Measurements from ENCODE around the gene NHLRC4.
A peak's percentile ranks its signal among the peaks of the same experiment; 100 is the strongest.

NHLRC4 gene

DNA sequence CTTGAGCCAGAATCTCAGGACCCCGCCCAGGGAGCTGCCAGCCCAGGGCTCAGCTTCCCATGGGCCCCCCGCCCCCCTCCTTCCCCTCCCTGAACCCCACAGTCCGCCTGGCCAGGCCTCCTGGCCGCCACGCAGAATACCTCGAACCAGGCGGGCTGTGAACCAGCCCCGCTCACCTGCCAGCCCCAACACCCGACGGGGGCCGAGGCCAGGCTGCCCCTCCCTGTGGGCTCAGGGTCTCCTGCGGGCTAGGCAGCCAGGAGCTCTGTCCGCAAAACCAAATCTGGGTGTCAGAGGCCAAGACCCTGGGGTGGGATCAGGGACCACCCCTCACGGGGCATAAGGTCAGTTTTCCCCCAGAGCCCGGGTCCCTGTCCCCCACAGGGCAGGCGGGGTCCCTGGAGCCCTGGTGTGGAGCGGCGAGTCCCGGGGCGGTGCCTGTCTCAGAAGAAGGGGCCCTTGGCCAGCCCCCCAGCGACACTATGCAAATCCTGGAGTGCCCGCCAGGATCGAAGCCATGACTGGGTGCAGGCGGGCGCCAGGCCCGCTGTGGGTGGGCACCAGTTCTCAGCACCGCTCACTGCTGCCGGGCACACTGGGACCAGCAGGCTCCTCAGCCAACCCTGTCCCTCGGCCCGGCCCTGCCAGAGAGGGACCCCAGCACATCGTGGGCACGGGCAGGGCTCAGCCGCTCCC lies 13.1 kb upstream of the NHLRC4 start:
- DNase-seq (ENCODE audit: low spot score) = no peak

DNA sequence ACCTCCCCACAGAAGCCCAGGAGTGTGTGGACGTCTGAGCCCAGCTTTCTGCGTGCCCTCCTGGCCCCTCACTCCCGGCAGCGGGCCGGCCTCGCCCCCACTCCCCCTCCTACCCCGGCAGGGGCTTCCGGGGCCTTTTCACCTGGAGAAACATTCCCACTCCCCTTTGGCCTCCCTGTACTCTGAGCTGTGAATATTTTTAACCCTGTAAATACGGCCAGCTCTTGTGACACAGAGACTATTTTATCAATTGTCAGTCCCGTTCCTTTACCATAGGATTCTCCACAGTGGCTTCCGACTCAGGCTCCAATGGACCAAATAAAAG lies 12.5 kb upstream of the NHLRC4 start:
- DNase-seq (ENCODE audit: low spot score) = no peak

DNA sequence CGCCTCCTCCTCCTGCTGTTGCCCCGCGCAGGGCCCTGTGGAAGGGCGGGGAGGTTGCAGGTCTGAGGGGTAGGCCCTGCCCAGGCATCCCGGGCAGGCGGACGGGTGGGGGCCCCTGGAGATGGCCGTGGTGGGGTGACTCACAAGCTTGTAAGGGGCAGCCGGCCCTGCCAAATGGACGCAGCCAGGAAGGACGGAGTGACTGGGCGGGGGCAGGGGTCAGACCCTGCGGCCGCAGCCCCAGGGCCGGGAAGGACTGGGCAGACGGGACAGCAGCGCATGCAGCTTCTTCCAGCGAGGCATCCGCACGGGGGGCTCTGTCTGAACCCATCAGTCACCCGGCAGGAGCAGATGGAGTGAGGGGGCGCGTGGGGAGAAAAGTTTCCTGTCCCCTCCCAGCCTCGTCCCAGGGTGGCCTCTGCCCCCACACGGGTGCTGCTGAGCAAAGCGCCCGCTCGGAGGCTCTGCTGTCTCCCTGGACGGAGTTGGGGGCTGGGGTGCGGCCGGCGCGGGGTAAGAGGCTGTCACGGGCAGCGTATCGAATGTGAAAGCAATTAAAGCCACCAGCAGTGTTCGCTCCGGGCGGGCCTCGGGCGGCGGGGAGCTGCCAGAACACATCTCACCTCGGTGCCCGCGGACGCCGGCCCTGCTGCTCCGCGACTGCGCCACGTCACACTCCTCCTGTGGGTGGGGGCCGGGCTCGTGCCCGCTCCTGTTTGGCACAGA lies 12.0 kb upstream of the NHLRC4 start:
- peak; percentile 91 for DNase-seq (ENCODE audit: low spot score)

DNA sequence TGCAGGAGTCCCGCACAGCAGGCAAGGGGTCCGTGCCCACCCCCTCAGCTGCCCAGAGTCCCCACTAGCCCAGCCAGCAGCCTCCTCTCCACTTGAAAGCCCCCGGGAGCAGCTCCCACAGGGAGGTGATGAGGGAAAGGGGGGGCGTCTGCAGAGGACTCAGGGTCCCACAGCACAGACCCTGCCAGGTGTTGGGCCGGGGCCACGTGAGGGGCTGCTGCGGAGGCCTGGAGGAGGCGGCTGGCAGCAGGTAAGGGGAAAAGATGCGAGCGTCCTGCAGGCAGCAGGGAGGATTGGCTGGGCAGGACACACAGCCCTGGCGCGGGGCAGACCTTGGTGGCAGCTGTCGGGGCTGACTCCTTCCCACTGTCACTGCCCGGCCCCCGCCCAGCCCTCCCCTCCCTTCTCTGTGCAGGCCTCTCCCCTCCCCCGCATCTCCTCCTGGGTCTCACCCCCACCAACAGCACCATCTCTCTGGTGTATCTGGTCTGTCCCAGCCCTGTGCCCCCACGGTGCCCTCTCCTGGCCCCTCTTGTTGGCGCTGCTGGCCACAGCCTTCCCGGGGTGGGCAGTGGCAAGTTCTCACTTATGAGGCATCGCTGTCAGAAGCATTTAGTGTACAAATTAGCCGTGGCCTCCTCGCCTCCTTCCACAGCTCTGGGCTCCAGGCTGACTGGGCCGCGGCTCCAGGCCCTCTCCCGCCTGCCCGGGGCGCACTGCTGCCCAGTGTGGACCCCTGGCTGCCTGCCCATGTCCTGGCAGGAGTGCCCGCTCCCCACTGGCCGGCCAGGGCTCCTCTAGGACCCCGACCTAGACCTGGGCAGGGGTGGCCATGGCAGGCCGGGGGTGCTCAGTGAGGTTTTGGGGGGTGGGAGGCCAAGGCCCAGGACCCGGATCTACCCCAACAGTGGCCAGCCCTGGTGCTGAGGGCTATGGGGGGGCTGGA lies 11.0 kb upstream of the NHLRC4 start:
- no peak for DNase-seq (ENCODE audit: low spot score)

DNA sequence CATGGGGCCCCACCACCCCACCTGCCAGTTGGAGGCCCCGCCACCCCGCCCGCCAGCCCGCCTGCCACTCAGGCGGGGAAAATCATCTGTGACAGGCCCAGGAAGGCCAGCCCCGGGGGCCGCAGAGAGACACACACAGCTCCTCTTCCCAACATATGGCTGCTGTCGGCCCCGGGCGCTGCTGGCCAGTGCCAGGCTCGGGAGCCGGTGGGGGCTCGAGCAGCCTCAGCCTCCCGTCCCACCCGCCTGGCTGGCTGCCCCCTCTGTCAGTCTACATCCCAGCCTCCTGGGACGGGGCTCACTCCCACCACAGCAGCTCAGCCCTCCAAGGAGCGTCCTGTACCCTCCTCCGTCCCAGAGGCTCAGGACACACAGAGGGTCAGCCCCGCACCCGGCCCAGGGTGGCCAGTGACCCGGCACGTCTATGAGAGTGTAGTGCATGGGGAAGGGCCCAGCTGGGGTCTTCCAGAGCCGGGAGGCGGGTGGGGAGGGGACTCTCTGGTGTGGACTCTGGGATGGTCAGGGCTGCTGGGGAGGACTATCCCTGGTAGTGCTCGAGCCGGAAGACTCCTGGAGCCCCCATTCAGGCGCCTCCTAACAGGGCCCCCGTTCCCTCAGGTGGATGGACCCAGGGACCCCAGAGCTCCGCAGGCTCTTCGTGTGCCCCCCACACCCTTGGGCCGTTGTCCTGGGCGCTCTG lies 10.2 kb upstream of the NHLRC4 start:
- no peak for DNase-seq (ENCODE audit: low spot score)

DNA sequence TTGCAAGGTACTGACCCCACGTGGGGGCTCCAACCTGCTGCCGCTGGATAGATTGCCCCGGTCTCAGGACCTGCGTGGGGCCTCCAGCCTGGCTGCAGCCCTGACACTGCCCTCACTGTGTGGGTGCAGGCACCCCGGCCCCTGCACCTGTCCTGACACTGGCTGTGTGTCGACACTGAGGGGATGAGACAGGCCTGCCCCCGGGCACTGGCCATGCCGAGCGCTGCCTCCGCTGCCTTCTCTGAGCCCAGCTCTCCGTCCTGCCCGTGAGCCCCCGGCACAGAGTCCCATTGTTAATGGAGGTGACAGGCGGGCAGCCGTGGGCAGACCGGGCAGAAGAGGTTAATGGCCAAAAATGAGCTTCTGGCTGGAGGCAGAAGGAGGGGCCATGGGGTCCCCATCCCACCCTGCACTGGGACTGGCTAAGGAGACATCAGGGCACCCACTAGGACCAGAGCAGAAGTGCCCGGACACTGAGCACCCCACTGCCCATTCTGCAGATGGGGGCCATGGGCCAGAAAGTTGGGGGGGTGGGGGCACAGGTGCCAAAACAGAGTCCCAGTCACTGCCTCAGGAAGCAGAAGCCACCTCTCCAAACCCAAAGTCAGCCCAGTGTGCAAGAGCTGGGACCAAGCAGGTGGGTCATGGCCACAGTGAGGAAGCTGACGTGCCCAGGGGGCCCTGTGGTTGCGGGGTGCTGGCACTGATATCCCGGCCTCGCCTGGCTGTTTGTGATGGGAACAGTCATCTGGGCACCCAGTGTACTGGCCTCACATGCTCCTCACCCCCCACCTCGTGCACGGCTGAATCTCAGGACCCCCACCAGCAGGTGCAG lies 9.1 kb upstream of the NHLRC4 start:
- DNase-seq (ENCODE audit: low spot score) = no peak

DNA sequence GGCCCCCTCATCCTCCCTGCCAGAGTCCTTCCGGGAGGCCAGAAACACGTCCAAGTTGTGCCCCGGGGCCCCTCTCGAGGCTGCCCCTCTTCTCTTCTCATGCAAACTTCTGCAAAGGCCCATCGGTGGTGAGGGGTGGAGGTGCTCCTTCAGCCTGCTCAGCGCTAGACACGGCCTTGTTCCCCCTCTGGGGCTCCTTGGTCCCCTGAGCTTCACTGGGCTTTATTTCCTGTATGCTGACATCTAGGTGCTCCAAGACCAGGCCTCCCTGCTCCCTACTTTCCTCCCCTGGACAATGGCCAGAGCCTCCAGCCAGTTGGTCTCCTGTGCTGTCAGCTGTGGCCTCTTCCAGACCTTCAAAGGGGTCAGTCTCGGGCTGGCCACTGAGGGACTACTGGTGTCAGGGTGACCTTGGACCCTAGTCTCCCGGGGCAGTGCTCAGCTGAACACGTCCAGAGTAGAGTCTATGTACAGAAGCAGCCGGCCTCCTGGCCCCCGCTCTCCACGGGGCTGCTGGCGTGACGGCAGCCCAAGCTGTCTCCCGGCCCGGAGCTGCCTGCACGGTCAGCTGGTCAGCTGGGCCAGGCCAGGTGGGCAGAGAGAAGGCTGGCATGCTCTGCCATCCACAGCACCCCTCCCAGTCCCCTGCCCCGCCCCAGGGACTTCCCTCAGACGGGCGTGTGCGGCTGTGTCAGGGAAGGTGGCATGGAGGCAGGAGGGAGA lies 8.3 kb upstream of the NHLRC4 start:
- DNase-seq (ENCODE audit: low spot score) = no peak

DNA sequence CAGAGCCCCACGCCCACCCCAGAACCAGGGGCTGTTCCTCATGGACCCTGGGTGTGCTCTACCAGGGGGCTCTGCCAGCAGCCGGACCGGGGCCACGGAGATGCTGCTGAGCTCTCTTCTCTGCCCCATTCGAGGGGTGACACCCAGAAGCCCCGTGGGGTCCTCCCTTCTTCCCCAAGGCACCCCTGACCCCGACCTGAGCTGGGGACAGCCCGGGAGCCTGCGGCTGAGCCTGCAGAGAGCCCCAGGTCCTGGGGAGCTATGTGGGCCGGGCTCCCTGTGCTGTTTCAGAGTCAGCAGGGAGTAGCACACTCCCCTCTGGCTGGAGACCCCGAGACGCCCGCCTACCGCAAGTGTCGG lies 7.8 kb upstream of the NHLRC4 start:
- no peak for DNase-seq (ENCODE audit: low spot score)

DNA sequence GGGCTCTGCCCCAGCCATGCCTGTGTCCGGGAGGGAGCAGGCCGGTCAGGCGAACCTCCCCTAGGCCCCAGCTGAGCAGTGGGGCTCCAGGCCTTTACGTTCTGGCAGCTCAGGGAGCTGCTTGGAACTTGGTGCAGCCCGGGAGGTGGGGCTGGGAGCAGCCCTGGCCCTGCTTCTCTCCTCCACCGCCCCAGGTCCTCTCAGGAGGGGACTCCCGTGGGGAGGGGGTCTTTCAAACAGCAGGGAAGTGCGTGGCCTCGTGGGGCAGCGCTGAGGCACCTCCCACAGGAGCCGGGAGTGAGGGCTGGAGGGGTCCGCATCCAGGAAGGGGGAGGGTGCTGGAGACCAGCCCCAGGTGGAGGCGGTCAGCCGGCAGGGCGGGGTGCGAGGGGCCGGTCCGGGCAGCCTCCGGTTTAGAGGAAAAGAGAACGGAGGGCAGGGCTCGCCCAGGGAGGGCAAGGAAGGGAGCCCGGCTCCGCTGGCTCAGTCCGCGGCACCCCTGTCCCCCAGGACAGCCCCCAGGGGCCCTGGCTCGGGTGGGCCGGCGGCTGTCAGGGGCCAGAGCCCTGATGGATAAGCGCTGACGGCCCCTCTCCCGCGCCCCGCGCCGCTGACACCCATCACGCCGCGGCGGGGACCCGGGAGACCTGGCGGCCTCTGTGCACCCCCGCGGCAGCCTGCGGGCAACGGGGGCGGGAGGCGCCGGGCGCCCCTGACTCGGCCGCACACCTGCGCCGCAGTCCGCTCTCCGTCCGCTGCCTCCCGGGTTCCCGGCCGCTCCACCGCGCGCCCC lies 7.2 kb upstream of the NHLRC4 start:
- no peak for DNase-seq (ENCODE audit: low spot score)

DNA sequence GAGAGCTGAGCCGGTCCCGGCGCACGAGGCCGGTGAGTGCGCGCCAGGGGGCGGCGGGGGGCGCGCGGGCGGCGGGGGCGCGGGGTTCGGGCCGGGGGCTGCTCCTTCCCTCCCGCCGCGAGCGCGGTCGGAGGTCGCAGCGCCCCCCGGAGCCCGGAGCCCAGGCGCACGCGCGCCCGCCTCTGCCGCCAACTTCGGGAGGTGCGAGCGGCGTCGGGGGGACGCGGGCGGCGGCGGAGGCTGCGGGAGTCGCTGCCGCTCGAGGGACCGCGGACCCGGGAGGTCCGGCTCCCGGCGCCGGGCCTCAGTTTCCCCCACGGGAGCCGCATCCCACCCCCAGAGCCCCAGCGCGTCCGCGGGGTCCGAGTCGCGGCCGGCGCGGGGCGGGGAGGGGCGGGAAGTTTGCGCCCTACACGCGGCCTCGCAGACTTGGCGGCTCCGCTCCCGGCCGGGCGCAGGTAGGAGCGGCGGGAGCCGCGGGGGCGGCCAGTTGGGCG lies 6.6 kb upstream of the NHLRC4 start, which contains the start of gene PRR35:
TSS of gene PRR35 (plus strand) at position 191 of the 497 bp plus-strand sequence. CDS start 2,901 bp downstream, outside the sequence.
- no peak for DNase-seq (ENCODE audit: low spot score)

DNA sequence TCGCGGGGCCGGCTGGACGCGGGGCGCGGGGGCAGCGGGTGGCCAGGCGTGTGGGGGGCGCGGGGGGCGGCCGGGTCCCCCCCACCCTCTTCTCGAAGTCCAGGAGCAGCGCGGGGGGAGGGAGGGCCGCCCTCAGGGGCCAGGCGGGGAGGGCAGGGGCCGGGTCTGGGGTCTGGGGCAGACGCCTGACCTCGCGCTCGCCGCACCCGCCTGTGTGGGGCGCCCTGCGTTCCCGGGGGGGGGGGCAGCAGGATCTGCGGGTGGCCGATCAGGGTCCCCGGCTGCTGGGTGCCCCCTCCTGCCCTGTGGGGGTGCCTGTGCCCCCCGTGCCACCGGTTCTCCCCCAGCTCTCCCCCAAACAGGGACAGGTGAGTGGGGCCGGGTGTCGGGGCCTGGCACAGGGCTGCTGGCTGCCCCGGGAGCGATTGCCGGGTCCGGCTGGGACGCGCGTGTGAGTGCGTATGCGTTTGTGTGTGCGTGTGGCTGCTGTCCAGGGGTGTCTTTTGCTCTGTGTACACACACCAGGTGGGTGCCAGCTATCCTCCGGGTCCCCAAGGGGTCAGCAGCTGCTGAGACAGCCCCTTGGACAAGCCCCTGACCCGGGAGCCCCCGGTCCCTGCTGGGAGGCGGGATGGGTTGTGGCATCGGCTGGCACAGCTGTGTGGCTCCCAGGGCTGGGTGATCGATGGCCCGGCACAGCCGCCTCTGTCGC lies 5.9 kb upstream of the NHLRC4 start:
- no peak for DNase-seq (ENCODE audit: low spot score)

DNA sequence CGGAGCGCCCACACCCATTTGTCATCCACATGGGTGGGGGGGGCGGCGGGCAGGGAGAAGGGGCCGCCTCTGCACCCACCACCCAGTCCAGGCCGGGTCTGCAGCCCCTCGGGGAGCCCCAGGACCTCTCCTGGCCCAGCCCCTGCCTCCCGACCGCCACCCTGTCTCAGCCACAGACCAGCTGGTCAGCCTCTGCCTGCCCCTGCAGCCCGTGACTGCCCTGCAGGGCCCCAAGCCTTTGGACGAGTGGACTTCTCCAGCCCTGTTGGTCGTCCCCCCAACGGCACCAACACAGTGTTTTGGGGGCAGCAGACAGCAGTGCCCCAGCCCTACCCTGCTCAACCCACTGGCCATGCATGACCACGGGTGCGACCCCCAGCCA lies 5.4 kb upstream of the NHLRC4 start:
- no peak for DNase-seq (ENCODE audit: low spot score)

DNA sequence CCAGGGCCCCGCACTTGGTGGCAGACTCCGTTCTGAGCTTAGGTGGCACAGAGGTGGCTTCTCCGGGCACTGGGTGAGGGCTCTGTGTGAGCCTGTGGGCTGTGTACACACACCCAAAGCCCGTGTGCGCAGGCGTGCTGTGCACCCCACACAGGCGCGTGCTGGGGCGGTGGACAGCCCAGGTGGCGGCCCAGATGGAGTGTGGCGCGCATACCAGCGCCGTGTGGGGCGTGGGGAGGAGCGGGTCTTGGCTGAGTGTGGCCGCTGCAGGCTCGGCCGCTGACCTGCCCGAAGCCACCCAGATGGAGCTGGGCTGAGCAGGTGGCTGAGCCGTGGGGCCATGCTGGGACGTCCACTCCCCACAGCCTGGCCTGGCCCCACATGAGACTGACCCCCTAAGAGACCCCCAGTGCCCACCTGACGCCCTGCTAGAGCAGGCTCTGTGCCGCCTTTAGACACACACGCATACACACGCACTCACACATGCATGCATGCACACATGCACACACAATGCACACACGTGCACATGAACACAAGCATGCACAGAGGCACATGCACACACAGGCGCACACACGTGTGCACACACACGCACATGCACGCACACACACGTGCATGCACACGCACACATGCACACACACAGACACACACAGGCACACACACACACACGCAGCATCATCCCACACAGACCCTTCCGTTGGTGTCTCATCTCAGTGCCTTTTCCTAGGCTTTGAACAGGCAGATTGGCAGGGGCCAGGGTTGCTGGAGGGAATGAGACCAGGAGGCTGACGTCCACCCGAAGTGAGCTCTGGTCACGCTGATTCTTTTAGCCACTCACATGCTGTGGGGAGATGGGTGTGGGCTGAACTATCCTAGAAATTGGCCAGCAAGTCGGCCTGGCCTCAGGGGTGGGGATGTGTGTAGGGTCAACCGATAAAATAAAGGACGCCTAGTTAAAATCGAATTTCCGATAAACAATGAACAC lies 4.6 kb upstream of the NHLRC4 start:
- DNase-seq (ENCODE audit: low spot score) = no peak

DNA sequence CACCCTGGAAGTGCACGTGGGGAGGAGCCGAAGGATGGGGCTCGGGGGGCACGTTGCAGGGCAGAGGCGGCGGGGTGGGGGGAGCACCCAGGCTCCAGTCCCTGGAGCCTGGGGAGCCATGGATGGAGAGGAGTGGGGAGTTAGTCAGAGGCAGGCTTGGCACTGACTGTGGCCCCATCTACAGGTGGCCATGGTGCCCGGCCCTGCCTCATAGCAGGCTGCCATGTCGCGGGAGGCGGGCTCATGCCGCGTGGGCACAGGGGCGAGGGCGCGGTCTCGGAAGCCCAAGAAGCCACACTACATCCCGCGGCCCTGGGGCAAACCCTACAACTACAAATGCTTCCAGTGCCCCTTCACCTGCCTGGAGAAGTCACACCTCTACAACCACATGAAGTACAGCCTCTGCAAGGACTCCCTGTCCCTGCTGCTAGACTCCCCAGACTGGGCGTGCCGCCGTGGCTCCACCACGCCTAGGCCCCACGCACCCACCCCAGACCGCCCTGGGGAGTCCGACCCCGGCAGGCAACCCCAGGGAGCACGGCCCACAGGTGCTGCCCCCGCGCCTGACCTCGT lies 3.6 kb upstream of the NHLRC4 start:
- DNase-seq (ENCODE audit: low spot score) = no peak

DNA sequence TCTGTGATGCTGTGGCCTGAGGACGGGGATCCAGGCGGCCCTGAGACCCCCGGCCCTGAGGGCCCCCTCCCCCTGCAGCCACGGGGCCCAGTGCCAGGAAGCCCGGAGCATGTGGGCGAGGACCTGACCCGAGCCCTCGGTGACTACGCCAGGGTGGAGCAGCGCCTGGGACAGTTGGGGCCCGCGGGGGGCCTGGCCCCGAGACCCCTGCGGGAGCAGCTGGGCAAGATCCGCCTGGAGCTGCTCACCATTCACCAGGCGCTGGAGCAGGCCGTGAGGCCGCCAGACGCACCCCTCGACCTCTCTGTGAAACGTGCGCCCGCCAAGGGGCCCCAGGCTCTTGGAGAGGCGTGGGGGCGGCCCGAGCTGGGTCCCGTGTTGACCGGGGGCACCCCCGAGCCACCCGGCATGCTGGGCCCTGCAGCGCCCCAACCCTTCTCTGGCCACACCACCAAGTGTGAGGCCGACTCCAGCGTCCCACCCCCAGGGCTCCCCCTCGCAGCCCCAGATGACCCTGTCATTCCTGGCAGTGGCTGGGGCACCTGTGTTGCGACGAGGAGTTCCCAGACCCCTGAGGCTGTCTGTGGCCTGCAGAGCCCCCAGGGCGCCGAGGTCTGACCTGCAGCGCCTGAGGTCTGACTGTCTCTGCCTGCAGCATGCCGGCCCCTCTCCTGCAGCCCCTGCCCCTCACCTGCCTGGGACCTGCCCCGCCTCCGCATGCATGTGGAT lies 2.0 kb upstream of the NHLRC4 start:
- no peak for DNase-seq (ENCODE audit: low spot score)

Data from AG20443 (cell line).